ENCODE results near the gene AUP1.

GRCh38 chr2:74564222-74564621 lies 34.7 kb upstream of the AUP1 start:
- no peak for TF ChIP-seq CTCF (IDR thresholded peaks at IDR 0.05; ENCODE audit: low read depth, low read length, poor library complexity, severe bottlenecking)
- TF ChIP-seq EZH2phosphoT487 (IDR thresholded peaks at IDR 0.05; ENCODE audit: borderline replicate concordance, low read length): no peak
